Measurements from ENCODE around the gene DAPK1.

DAPK1 gene

DNA sequence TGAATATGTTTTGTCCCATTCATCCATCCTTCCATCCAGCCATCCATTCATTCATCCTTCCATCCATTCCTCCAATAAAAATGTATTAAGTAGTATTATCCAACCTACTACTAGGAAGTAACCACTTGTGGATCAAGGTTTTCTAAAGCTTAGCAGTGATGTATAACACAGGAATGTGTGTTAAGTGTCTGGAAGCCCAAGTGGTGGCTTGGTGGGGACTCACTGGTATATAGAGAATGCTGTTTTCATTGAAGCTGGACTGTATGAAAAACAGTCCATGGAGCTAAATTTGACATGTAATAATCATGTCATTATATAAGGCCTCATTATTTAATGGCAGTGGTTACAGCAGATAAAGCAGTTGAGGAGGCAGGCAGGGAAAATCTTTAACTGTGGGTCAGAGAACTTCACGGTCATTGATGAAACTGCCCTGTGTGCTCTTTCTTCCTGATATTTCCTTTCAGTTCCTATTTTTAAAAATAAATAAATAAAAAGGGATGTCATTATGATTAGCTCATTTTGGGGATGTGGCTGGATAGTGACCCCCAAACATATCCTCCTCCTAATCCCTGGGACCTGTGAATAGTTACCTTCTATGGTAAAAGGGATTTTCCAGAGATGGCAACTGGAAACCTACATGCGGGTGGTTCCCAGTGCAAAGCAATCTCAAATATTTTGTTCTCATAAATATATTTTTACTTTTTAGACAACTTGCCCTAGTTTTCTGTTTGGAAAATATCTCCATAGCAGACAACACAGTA is 82.3 kb downstream of the DAPK1 start:
- no peak overlapping the region for H3K4me3 ChIP-seq (IDR thresholded peaks at IDR 0.05; ENCODE audit: insufficient read depth, low read depth, low read length)
- no peaks in the 10 kb centered on the region for H3K4me1 ChIP-seq (ENCODE audit: low read depth, poor library complexity, severe bottlenecking)
- H3K36me3 ChIP-seq (ENCODE audit: insufficient read depth): no peaks in the 10 kb centered on the region
- TF ChIP-seq, protein P1, sequence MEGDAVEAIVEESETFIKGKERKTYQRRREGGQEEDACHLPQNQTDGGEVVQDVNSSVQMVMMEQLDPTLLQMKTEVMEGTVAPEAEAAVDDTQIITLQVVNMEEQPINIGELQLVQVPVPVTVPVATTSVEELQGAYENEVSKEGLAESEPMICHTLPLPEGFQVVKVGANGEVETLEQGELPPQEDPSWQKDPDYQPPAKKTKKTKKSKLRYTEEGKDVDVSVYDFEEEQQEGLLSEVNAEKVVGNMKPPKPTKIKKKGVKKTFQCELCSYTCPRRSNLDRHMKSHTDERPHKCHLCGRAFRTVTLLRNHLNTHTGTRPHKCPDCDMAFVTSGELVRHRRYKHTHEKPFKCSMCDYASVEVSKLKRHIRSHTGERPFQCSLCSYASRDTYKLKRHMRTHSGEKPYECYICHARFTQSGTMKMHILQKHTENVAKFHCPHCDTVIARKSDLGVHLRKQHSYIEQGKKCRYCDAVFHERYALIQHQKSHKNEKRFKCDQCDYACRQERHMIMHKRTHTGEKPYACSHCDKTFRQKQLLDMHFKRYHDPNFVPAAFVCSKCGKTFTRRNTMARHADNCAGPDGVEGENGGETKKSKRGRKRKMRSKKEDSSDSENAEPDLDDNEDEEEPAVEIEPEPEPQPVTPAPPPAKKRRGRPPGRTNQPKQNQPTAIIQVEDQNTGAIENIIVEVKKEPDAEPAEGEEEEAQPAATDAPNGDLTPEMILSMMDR (conservative IDR thresholded peaks at IDR 0.05; ENCODE audit: low read depth, low read length): no peak
- no peak overlapping the region for H2AFZ ChIP-seq (ENCODE audit: low read depth)
- H3K4me2 ChIP-seq: no peak overlapping the region
- no peaks in the 10 kb centered on the region for H4K20me1 ChIP-seq (ENCODE audit: insufficient read depth)
- no peak overlapping the region for H3K27ac ChIP-seq
- no peaks in the 10 kb centered on the region for H3K27me3 ChIP-seq (ENCODE audit: insufficient read depth, low read depth)
- 0 out of 2 replicates have a peak, but pooled peaks cover 4% of the 10 kb centered on the region for H3K79me2 ChIP-seq (ENCODE audit: insufficient read depth, low read depth)
- no peak overlapping the region for H3K9ac ChIP-seq

DNA sequence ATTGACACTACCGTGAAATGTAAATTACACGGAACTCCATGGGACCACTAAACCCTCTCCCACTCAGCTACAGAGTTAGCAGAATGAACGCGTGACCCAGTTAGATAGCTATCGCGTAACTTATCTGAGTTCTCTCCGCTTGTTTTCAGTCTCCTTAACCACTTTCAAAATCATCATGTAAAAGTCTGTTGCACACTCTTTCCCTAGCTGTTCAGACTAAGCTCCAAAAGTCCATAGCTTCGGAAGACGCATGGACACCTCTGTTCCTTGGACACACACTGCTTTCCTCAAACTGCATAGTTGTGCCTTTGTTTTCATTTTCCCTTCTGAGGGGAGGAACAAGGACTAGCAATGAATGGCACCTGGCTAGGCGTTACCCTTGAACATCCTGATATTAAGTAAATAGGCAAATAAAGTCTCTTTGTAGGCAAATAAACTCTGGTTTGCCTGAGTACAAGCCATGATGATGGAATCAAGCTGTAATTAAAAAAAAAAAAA is 83.3 kb downstream of the DAPK1 start:
- H3K9ac ChIP-seq: no peak overlapping the region

DNA sequence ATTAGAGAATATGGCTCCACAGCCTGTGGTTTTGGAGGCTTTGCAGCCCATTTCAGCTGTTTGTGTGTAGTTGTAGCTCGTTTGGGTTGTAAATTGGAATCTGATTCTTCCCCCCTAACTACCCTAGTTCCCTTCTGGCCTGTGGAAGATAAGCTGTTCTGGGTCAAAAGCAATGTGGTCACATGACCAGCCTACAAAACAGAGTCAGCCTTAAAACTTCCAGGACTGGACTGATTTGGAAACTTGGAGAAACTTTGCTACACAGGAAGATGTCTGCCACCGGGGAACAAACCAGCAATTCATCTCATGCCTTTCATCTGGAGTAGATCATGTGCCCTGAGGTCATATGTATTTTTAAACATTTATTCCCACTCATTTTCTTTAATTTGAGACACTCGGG is 83.8 kb downstream of the DAPK1 start:
- no peaks in the 10 kb centered on the region for H3K36me3 ChIP-seq (ENCODE audit: insufficient read depth)
- no peak overlapping the region for H2AFZ ChIP-seq (ENCODE audit: low read depth)
- no peak overlapping the region for H3K4me2 ChIP-seq
- no peaks in the 10 kb centered on the region for H3K4me1 ChIP-seq (ENCODE audit: low read depth, poor library complexity, severe bottlenecking)
- H4K20me1 ChIP-seq (ENCODE audit: insufficient read depth): no peaks in the 10 kb centered on the region
- H3K27ac ChIP-seq: no peak overlapping the region
- H3K27me3 ChIP-seq (ENCODE audit: insufficient read depth, low read depth): no peaks in the 10 kb centered on the region
- TF ChIP-seq, protein P1 (conservative IDR thresholded peaks at IDR 0.05; ENCODE audit: low read depth, low read length): no peak
- H3K9ac ChIP-seq: no peak overlapping the region
- 0 out of 2 replicates have a peak, but pooled peaks cover 4% of the 10 kb centered on the region for H3K79me2 ChIP-seq (ENCODE audit: insufficient read depth, low read depth)
- H3K4me3 ChIP-seq (IDR thresholded peaks at IDR 0.05; ENCODE audit: insufficient read depth, low read depth, low read length): no peak overlapping the region

More for the DNA sequence above, 83.3 kb downstream of the DAPK1 start:
- H3K36me3 ChIP-seq (ENCODE audit: insufficient read depth): no peaks in the 10 kb centered on the region
- no peaks in the 10 kb centered on the region for H4K20me1 ChIP-seq (ENCODE audit: insufficient read depth)
- no peaks in the 10 kb centered on the region for H3K4me1 ChIP-seq (ENCODE audit: low read depth, poor library complexity, severe bottlenecking)
- H3K4me3 ChIP-seq (IDR thresholded peaks at IDR 0.05; ENCODE audit: insufficient read depth, low read depth, low read length): no peak overlapping the region
- TF ChIP-seq, protein P1 (conservative IDR thresholded peaks at IDR 0.05; ENCODE audit: low read depth, low read length): no peak
- H3K27me3 ChIP-seq (ENCODE audit: insufficient read depth, low read depth): no peaks in the 10 kb centered on the region
- no peak overlapping the region for H2AFZ ChIP-seq (ENCODE audit: low read depth)
- H3K27ac ChIP-seq: no peak overlapping the region
- H3K4me2 ChIP-seq: no peak overlapping the region
- 0 out of 2 replicates have a peak, but pooled peaks cover 4% of the 10 kb centered on the region for H3K79me2 ChIP-seq (ENCODE audit: insufficient read depth, low read depth)

DNA sequence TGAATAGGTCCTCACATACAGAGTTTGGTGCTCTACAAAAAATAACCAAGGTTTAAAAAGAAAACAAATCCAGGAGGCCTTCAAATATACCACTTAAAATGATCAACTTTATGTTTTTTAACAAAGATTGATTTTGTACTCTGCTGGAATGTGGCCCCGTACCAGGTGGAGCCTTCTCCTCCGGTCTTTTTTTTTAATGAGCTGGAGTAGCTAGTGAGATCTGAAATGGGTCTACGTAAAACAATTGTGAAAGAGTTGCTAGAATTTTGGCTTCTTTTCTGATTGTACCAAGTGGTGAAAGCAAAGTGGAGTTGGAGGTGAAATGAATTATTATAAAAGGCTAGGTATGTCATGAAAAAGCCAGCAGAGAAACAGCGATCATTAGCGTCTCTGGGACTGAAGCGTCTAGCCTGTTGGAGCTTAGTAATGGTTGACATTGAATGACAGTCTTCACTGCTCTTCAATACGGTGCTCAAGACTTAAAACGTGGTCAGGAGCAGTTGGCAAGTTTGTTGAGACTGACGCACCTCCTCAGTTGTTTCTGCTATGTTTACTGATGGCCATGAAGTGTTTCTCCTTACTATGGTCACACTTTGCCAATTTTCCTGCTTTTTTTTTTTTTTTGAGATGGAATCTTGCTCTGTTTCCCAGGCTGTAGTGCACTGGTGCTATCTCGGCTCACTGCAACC is 84.4 kb downstream of the DAPK1 start:
- Histone ChIP-seq H4K20me1 (ENCODE audit: insufficient read depth) (no peaks in the 10 kb centered on the region), H3K4me3 (IDR thresholded peaks at IDR 0.05; ENCODE audit: insufficient read depth, low read depth, low read length) (no peak overlapping the region), H3K4me1 (ENCODE audit: low read depth, poor library complexity, severe bottlenecking) (no peaks in the 10 kb centered on the region), H3K27ac (no peak overlapping the region), H3K27me3 (ENCODE audit: insufficient read depth, low read depth) (no peaks in the 10 kb centered on the region), H3K9ac (no peak overlapping the region), H3K79me2 (ENCODE audit: insufficient read depth, low read depth) (0 out of 2 replicates have a peak, but pooled peaks cover 4% of the 10 kb centered on the region), H3K36me3 (ENCODE audit: insufficient read depth) (no peaks in the 10 kb centered on the region), H2AFZ (ENCODE audit: low read depth) (no peak overlapping the region), H3K4me2 (no peak overlapping the region)
- TF ChIP-seq, protein P1 (conservative IDR thresholded peaks at IDR 0.05; ENCODE audit: low read depth, low read length): no peak
